Mammary epithelial cell (primary cell): ENCODE measurements around the gene ASB2.

Experiments used
- CTCF ChIP-seq, 2 donors: IDR thresholded peaks in 1 of 2; conservative IDR thresholded peaks in 1 of 2; 2 replicates each; pipeline ENCODE4 v1.5.1; 2011 to 2012; ENCODE audit warnings: inconsistent platforms in 2 of 2, low read length in 2 of 2, mild to moderate bottlenecking in 2 of 2, control low read depth in 1 of 2, low read depth in 1 of 2; ENCODE audit not compliant: insufficient read depth in 1 of 2; ENCODE audit errors: extremely low read depth in 1 of 2
- EZH2 ChIP-seq: IDR thresholded peaks from 2 replicates; pipeline ENCODE4 v1.6.1; 2012; ENCODE audit warnings: low read length, inconsistent platforms, borderline replicate concordance

DNA sequence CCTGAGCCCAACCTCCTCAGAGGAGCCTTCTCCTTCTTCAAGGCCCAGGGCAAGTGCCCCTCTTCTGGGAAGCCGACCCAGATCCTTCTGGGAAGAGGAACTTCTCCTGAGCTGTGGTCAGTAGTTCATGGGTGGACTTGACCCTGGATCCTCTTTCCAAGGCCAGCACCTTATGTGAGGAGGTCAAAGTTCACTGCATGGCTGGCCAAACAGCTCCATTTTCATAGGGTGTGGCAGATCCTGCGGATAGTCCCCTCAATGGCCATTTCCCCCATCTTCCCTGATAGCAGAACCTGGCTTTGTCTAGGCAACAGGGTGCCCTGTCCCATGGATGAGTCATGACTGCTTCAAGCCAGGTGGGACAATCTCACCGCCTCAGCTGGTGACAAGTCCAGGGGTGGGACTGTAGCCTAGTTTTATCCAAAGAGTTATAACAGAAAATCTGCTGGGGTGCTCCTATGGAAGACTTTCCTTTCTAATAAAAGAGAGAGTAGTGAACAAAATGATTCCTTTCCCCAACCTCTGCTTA is 10.4 kb downstream of the ASB2 start:
- TF ChIP-seq CTCF (conservative IDR thresholded peaks at IDR 0.05 in 1 of 2, IDR thresholded peaks at IDR 0.05 in 1 of 2; ENCODE audit: extremely low read depth in 1 of 2, insufficient read depth in 1 of 2, low read depth in 1 of 2, low read length in 2 of 2) (no peak), EZH2 (no peak)
